Stimulated activated CD4-positive, alpha-beta T cell treated with anti-CD3 and anti-CD28 coated beads, Interleukin-1b, Interleukin-23, amount 100 ng/mL, for 24 hours (primary cell): ENCODE results near the gene TBX1.

ENCODE experiments used
- DNase-seq, 4 experiments: peaks; one replicate each; pipeline ENCODE4 v3.0.0-alpha.2; 2020; ENCODE audit warnings: low read depth in 4 of 4, low spot score in 1 of 4

The TBX1 gene

DNA sequence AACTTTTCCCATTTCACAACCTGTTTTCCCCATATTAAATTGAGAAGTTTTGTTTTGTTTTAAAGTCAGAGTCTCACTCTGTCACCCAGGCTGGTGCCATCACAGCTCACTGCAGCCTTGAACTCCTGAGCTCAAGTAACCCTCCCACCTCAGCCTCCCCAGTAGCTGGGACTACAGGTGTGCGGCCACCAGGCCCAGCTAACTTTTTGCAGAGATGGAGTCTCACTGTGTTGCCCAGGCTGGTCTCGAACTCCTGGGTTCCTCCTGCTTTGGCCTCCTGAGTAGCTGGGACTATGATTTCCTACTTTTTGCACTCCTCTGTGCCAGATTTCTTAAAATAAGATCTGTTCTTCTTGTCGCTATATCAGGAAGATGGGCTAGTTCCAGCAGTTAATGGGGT is 49.2 kb downstream of the TBX1 start:
- DNase-seq, result no peak

DNA sequence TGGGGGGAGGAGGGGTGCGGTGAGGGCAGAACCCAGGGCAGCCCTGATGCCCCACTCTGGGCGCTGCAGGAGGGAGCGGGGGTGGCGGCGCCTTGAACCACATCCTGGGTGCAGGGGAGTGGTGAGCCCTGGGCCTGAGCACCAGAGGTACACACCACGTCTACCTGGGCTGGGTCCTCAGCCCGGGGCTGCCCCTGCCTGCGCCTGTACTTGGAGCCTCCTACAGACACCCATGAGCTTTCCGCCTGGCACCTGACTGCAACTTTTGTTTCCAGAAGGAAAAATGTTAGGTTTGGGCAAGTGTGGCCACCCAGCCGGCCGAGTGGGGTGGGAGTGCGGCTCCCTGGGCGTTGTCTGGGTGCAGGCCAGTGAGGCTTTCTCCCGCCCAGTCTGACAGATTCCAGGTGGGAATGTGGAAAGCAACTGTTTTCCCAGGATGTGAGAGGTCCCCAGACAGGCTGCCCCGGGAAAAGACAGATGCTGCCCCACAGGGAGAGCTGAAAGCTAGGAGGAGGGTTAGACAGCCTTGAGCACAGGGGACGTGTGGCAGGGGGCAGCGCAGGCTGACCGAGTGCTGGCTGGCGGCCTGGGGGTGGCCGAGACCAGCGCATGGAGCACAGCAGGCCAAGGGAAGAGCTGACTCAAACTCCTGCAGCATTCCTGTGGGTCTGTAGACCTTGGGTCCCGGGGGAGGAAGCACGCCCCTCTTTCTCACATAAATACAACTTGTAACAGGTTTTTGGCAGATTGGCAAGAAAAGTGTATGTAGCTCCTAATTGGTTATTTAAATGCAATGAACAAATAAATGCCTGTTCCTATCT is 50.0 kb downstream of the TBX1 start:
- DNase-seq, result no peak

- no peak for DNase-seq
Measured at GRCh38 chr22:19811211-19811621, 50.6 kb downstream of the TBX1 start.

DNA sequence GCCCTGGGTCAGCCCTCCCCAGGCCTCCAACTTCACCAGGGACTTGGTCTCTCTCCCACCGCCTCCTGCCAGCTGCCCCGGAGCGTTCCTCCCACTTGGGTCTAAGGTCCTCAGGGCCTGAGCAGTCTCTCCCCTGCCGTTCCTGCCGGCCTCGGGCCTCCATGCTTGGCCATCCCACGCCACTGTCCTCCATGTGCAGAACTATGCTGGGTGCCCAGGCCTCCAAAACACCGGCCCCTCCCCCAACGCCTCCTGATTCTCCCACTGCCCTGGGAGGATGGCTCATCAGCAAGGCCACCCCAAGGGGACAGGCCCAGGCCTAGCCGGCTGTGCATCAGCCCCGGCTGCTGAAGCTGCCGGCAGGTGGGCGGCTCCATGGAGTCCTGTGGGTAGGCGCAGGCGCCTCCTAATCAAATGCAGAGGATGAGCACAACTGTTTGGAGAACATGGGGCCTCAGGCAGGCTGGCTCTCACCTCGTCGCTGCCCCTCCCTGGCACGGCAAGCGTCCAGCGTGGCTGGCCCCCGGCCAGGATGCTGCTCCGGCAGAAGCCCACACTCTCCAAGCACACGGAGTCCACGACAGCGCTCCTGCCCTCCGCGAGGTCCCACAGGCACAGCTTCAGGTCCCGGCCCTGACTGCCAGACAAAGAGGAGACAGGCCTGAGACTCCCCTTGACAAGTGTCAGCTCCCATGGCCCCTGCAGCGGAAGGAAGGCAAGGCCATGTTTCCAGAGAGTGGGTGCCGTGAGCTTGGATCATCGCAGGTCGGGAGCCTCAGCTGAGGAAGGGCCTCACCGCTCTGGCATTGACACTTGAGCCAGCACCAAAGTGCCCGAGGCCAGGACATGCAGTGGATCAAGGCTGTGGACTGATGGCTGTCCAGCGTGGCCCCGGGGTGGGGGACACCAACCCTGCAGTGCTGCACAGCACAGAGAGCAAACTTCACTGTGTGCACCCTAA is 51.5 kb downstream of the TBX1 start:
- no peak for DNase-seq

DNA sequence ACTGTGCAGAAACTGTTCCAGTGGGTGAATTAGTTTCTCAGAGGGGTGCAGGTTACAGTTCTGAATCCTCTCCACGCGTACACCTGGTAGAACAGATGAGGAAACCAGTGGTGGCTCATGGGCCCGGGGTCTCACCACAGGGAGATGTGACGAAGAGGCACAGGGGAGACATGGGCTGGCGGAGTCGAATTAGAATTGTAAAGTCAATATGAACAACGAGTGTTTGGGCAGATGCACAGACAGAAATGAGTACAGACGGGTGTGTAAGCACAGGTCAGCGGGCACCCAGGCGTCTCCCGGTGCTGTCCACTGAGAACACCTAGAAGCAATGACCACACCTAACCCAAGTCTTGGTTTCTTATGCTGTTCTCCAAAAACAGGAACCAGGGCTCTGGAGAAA is 52.3 kb downstream of the TBX1 start:
- no peak for DNase-seq

DNA sequence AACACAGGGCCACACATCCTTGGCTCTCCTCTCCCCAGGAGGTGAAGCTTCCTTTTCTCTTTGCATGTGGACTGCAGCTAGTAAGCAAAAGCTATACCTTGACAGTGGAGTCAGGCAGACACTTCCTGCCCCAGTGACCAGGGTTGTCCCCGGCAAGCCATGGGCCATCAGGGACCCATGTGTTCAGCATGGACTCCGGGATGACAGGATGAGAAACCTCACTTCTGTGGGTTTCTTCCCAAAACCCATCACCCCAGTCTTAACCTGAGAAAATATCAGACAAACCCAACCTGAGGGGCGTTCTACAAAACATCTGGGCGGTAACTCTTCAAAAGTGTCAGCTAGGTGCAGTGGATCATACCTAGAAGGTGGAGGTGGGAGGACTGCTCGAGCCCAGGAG is 53.9 kb downstream of the TBX1 start:
- DNase-seq, result no peak

DNA sequence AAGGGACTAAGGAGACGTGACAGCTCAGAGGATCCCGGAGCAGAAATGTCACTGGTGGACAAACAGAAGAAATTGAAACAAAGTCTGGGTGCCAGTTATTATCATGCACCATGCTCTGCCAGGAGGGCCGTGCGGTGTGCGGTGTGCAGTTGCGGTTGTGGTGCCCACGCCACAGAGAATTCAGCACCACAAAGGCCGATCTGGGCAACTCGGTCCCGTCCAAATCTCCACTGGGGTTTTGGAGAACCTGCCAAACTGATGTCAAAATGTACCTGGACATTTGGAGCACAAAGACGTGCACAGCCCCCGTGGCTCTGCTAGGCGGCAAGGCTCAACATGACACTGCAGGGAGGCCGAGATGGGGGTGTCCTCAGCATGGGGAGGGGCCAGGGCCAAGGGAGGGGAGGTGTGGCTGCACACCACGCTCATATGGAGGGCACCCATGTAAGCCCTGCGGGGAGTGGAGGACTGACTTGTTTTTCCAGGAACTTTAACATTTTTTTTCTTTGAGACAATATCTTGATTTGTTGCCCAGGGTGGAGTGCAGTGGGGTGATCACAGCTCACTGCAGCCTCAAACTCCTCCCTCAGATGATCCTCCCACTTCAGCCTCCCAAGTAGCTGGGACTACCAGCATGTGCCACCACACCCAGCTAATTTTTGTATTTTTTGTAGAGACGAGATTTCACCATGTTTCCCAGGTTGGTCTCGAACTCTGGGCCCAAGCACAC is 54.7 kb downstream of the TBX1 start:
- DNase-seq, result no peak

DNA sequence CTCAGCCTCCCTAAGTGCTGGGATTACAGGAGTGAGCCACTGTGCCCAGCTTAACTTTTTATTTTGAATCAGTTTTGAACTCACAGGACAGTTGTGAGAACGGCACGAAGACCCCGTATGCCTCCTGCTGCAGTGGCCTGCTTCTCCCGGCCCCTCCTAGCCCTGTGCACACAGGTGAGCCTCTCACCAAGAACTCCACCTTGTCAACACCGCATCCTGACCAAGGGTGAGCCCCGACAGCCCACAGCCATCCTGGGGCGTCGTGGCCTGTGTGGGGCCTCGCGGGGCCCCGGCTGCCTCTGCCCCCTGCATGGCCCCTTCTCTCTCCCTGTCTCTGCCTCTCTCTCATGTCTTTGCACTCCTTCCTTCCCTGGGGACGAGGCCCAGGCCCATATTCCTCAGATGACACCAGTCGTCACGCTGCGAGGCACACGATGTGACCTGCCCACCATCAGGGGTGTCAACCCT is 55.3 kb downstream of the TBX1 start:
- no peak for DNase-seq

GRCh38 chr22:19816372-19817119 is 56.0 kb downstream of the TBX1 start:
- DNase-seq, result no peak
